HG03439 (cell line): ENCODE measurements around the gene TAB2.

Source experiments
- ATAC-seq: cut with Tn5 transposase; IDR thresholded peaks from one replicate; pipeline ENCODE4 v1.9.1; 2021; ENCODE audit warnings: mild to moderate bottlenecking, moderate library complexity; ENCODE audit not compliant: unreplicated experiment

TAB2 gene

GRCh38 chr6:149366267-149366921, 48.9 kb downstream of the TAB2 start:
- no peak for ATAC-seq

- ATAC-seq = no peak
Observed at GRCh38 chr6:149368065-149368464, 50.6 kb downstream of the TAB2 start.

DNA sequence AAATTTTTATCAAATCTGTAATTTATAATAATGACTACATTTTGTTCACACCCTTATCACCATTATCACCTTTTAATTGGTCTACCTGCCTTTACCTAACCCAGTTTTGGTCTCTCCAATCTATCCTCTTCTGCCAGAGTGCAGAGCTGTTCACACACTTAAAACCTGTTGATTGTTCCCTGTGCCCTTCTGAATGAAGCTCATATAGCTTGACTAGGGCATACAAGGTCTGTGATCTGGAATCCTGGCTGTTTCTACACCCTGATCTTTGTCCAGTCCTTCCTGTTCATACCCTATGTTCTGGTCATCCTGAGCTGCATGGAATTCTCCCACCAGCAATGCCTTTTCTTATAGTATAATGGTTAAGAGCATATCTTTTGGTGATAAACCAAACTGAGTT, 53.6 kb downstream of the TAB2 start:
- ATAC-seq = no peak

- ATAC-seq = no peak
Observed at GRCh38 chr6:149372062-149372461, 54.5 kb downstream of the TAB2 start.

GRCh38 chr6:149373511-149373910, 56.0 kb downstream of the TAB2 start:
- ATAC-seq = no peak

GRCh38 chr6:149379977-149380376, 62.5 kb downstream of the TAB2 start:
- ATAC-seq = no peak

DNA sequence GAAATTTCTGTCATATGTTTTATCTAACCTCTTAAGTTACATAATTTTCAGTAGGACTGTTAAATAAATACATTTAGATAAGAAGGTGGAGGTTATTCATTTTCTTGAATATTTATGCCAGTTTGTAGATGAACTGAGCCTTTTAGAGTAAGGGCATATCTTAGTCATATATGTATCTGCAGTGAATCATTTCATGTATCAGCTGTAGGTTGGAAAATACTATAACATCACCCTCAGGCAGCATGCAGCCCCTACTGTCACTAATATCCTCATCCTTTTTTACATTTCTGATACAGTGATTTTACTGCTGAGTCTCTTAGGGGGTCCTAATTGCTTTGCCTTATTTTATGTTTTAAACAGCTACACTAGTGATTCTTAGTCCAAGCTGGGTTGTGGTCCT, 63.0 kb downstream of the TAB2 start:
- ATAC-seq = no peak

DNA sequence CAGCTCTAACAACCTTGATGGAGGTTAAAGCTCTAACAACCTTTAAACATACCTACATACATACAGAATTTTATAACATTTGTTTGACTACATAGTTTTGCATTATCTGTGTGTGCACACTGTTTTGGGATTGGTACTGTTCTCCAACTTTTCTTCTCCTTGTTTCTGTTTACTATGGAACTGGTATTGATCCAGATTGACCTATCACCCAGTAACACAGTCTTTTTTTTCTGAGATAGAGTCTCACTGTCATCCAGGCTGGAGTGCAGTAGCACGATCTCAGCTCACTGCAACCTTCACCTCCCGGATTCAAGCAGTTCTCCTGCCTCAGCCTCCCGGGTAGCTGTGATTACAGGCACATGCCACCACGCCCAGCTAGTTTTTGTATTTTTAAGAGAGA, 65.9 kb downstream of the TAB2 start:
- ATAC-seq = no peak

DNA sequence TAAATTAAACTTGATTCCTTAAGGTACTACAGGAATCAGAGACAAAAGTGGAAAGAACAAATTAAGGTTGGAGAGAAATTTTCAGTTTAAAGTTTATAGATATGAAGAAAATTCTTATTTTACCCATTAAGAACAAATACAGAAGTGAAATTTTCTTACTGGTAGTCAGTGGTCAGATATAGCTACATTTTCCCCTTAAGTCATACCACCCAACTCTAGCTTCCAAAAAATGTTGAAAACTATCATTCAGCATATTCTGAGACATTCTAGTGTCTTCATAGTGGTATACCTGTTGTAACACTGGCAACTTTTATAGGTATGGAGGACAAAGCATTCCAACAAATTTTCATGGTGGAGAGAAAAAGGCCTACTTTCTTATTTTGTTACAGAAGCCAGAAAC, 67.0 kb downstream of the TAB2 start:
- no peak for ATAC-seq

GRCh38 chr6:149385998-149386646, 68.6 kb downstream of the TAB2 start:
- no peak for ATAC-seq

DNA sequence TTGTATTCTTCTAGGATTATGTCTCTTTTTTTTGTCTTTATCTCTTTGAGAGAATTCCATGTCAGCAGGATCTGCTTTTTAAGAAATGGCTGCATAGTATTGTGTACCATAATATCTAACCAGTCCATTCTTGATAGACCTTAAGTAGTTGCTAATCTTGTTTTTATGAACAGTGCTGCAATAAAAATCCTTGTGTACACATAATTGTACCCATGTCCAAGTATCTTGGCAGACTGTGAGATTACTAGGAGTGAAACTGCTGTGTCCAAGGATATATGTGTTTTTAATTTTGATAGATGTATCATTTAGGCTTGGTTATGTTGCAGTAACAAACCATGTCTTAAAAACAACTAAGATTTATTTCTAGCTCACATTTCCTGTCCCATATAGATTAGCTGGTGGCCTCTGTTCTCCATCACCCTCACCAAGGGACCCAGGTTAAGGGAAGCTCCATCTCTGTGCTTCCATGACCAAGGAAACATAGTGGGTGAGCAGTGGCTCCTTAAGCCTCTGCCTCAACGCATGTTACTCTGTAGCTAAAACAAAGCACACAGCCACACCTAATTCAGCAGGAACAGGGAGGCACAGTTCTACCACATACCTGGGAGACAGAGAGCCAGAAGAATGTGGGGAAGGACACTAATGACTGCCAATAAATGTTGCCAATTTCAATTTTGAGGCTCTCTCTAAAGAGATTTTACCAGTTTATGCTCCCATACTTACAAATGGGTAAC, 70.4 kb downstream of the TAB2 start:
- ATAC-seq = no peak

- ATAC-seq = no peak
Observed at GRCh38 chr6:149389509-149390297, 72.2 kb downstream of the TAB2 start.

DNA sequence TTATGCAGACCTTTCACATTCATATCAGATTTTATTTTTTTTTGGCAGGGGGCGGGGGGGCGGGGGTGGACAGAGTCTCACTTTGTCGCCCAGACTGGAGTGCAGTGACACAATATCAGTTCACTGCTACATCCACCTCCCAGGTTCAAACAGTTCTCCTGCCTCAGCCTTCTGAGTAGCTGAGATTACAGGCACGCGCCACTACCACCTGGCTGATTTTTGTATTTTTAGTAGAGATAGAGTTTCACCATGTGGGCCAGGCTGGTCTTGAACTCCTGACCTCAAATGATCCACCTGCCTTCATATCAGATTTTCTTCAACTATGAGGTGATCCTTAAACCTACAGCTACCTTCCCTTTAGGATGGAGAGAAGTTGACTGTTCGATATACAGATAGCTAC, 74.6 kb downstream of the TAB2 start:
- ATAC-seq = no peak

GRCh38 chr6:149392535-149392934, 75.0 kb downstream of the TAB2 start:
- ATAC-seq = no peak

DNA sequence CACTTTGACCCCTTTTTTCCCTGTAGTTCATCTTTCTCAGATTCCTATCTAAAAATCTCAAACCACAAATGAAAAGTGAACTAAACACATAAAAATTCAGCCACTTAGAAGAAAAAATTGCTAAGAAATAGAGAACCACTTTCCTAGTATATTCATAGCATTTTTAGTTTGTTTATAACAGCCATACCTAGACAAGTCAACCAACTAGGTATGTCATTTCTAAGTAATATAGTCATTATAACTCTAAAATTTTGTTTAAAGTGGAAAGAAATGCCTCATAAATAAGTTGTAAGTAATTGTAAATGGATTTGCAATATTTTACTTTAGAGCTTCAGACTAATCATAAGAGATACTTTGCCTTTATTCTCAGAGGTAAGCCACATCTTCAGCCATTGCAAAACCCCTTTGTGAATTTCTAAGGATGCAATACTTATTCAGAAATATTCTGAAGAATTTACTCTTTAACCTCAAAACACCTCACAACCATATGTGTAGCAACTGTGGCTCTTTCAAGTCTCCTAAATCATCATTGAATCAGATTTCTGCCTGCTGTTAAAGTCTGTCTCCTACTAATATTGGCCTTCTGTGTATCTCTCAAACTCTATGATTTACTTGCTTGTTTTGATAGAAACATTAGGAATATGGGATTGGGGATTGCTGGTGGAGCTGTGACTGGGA, 75.6 kb downstream of the TAB2 start:
- no peak for ATAC-seq

- no peak for ATAC-seq
Observed at GRCh38 chr6:149395185-149395584, 77.7 kb downstream of the TAB2 start.

GRCh38 chr6:149397384-149397783, 79.9 kb downstream of the TAB2 start:
- no peak for ATAC-seq

DNA sequence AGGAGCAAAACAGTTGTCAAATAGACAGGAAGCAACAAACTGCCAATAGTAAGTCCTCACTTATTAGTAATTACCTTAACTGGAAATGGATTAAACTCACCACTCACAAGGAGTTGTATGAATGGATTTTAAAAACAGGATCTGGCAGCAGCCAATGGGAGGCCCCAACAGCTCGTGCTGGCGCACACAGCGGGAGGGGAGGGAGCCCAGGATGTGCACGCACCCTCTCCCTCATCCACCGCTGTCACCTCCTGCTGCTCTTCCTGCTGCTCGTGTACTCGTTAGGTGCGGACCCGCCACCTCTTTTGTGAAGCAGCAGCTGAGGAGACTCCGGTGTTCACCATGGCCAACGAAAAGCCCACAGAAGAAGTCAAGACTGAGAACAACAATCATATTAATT, 82.5 kb downstream of the TAB2 start, which contains the start of gene SUMO4:
TSS of gene SUMO4 (plus strand) at position 213 of the 400 bp plus-strand sequence. CDS start at position 343, 130 bp downstream.
- ATAC-seq = no peak

DNA sequence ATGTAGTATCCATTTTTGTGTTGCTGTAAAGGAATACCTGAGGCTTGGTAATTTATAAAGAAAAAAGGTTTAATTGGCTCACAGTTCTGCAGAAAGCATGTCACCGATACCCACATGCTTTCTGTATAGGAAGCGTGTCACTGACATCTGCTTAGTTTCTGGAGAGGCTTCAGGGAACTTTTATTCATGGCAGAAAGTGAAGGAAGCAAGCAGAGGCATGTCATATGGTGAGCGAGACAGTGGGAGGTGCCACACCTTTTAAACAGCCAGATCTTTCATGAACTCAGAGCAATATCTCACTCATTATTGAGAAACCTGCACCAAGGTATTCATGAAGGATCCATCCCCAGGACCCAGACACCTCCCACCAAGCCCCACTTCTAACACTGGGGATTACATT, 86.0 kb downstream of the TAB2 start:
- ATAC-seq = no peak

DNA sequence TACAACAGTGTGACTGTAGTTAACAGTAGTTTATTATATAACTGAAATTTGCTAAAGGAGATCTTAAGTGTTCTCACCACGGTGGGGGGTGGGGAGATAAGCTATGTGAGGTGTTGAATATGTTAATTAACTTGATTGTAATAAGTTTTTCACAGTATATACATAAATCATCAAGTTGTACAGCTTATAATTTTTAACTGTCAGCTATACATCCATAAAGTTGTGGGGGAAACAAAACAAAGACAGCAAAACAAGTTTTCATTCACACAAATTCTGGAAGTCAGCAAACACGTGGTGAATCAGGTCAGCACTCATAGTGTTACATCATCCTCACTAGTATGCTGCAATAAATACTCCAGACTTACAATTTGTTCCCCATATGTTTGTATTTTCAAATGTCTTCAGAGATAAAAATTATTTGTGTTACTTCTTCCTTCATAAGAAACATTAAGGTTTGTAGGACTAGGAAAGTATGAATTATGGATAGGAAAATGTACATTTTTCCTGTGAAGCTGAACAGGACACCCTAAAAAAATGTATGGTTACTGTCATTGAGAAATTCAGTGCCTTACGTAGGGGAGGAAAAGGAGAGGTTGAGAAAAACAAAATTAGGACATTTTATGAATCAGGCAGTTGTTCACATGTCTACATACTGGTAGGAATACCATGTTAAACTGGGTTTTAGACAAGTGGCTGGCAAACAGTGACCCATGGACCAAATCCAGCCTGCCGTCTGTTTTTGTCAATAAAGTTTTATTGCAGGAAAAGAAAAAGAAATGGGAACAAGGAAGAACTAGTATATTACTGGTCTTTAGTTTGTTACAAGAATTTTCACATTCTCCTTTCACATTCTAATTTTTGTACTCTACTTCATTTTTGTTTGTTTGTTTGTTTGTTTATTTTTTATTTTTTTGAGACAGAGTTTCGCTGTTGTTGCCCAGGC, 88.6 kb downstream of the TAB2 start:
- no peak for ATAC-seq
